ENCODE measurements around the gene BPIFB2. TPM values are rescaled to one million over a fixed set of nuclear protein-coding genes. Genes with fewer than 3 reads are reported as not detected.

Gene BPIFB2
- polyA plus RNA-seq, 1 donor: not detected

- no peak for DNase-seq (ENCODE audit: low read depth)
Observed at GRCh38 chr20:33020278-33021161, 13.0 kb downstream of the BPIFB2 start.

GRCh38 chr20:33021879-33022278, 14.4 kb downstream of the BPIFB2 start:
- no peak for DNase-seq (ENCODE audit: low read depth)

- no peak for DNase-seq (ENCODE audit: low read depth)
Observed at GRCh38 chr20:33022289-33022688, 14.8 kb downstream of the BPIFB2 start.

GRCh38 chr20:33022694-33023438, 15.4 kb downstream of the BPIFB2 start:
- DNase-seq (ENCODE audit: low read depth): no peak

GRCh38 chr20:33023439-33024242, 16.1 kb downstream of the BPIFB2 start:
- no peak for DNase-seq (ENCODE audit: low read depth)

GRCh38 chr20:33024243-33024560, 16.7 kb downstream of the BPIFB2 start:
- no peak for DNase-seq (ENCODE audit: low read depth)

GRCh38 chr20:33024609-33025317, 17.3 kb downstream of the BPIFB2 start:
- no peak for DNase-seq (ENCODE audit: low read depth)

GRCh38 chr20:33025318-33025876, 17.9 kb downstream of the BPIFB2 start:
- no peak for DNase-seq (ENCODE audit: low read depth)

GRCh38 chr20:33026072-33026778, 18.7 kb downstream of the BPIFB2 start:
- DNase-seq (ENCODE audit: low read depth): no peak

GRCh38 chr20:33026779-33027759, 19.6 kb downstream of the BPIFB2 start:
- no peak for DNase-seq (ENCODE audit: low read depth)

GRCh38 chr20:33027769-33028751, 20.6 kb downstream of the BPIFB2 start:
- DNase-seq (ENCODE audit: low read depth): no peak

- DNase-seq (ENCODE audit: low read depth): no peak
Observed at GRCh38 chr20:33028875-33029274, 21.4 kb downstream of the BPIFB2 start.

- no peak for DNase-seq (ENCODE audit: low read depth)
Observed at GRCh38 chr20:33030076-33030475, 22.6 kb downstream of the BPIFB2 start.

- DNase-seq (ENCODE audit: low read depth): no peak
Observed at GRCh38 chr20:33030569-33030968, 23.1 kb downstream of the BPIFB2 start.

GRCh38 chr20:33031531-33031930, 24.0 kb downstream of the BPIFB2 start, which contains the start of gene BPIFB6:
BPIFB6 (plus strand) TSS chr20:33031648; CDS start chr20:33031648, 0 bp downstream.
- no peak for DNase-seq (ENCODE audit: low read depth)

GRCh38 chr20:33032555-33032954, 25.1 kb downstream of the BPIFB2 start:
- no peak for DNase-seq (ENCODE audit: low read depth)

GRCh38 chr20:33033381-33033780, 25.9 kb downstream of the BPIFB2 start:
- DNase-seq (ENCODE audit: low read depth): no peak

- no peak for DNase-seq (ENCODE audit: low read depth)
Observed at GRCh38 chr20:33034115-33034514, 26.6 kb downstream of the BPIFB2 start.
